GM21528 (cell line): ENCODE results near the gene SHROOM4.

ENCODE experiments used
- ATAC-seq: cut with Tn5 transposase; IDR thresholded peaks from one replicate; pipeline ENCODE4 v1.9.1; 2021; ENCODE audit warnings: mild to moderate bottlenecking, moderate library complexity; ENCODE audit not compliant: unreplicated experiment, low FRiP score

SHROOM4 gene

DNA sequence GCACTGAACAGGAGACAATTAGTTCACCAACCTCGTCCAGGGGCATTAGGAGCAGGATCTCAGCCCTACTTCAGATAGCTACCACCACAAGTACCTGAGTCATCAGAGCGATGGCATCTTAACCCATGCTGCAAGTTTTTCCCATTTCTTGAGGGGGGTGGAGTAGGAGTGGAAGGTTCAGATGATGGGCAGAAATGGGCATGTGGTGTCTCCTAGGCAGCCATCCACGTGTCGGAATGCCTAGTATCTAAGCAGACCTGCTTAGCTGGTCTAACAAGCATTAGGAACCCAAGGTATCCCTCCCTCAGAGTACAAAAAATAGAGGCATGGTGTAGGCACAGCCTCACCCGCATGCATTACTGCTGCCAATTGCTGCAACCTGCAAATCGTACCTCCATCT lies 184.2 kb downstream of the SHROOM4 start:
- no peak for ATAC-seq

DNA sequence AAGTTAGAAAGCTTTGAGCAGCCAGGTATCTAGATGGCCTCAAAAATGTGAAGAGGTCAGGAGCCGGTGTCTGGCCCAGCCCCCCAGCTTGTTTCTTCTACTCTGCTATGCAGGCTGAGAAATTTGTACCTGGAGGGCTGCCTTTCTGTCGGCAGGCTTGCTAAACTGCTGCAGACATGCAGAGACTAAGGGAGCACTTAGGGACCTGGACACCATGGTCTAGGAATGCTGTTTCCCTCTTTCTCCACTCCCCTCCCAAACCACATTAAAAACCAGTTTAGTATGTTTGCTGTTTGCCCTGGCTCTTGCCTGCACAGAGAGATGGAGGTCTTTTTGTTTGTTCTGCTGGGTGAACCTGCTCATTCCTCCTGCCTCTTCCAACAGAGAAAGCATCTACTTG lies 186.3 kb downstream of the SHROOM4 start:
- no peak for ATAC-seq

DNA sequence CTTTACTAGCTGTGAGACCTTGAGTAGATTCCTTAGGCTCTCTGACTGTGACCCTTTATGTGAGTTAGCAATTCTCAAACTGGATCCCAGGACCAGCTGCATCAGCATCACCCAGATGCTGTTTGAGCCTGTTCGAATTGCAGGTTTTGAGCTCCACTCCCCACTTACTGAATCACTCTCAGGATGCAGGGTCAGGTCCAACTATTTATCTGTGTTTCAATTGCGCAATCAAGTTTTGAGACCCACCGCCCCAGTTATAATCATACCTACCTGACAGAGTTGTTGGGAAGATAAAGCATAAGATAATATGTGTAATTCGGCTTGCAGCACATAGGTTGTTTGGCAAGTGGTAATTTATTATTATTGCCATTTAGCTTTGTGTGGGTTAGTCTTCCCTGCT lies 187.6 kb downstream of the SHROOM4 start:
- ATAC-seq: no peak

DNA sequence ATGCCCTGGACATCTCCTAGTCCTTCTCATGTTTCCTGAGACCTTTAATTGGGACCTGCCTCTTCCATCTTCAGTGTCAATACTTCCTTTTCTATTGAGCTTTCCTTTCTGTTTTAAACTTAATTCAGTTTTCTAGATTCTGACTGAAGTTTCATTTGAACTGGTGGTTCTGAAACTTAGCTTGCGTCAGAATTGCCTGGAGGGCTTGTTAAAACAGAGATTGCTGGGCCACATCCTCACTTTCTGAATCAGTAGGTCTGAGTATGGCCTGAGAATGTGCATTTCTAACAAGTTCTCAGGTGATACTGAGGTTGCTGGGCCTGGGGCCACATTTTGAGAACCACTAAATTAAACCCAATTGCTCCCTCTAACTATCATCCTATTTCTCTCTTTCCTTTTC lies 191.2 kb downstream of the SHROOM4 start:
- no peak for ATAC-seq

DNA sequence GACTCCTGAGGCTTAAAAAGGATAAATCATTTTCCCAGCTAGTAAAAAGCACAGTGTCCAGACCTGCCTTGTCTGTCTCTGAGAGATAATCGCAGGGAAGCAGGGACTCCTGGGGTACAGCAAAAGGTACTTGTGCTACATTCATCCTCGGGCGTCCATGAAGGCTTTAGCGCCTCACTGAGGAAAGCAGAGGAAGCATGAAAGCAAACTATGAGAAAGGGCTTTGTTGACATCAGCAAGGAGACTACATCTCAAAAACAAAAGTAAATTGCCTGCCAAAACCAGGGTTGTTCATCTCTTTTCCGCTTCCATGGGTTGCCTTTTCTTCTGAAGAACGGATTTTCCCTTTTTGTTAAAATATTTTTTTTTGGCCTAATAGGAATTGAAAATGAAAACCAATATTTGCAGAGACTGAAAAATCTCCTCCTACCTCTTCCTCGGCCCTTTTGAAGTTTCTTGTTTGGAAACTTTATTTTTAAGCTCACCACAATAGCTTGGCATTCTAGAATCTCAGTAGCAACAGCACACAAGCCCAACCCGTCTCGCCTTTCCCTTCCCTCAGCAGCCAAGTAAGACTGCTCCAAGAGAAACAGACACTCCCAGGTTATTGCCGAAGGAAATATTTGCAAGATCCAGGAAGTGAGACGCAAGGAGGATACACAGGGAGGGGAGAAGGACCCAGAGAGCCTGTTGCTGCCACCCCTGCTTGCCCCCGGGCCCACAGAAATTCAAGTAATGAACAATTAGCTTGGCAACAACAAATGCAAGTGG lies 195.0 kb downstream of the SHROOM4 start:
- ATAC-seq: no peak

DNA sequence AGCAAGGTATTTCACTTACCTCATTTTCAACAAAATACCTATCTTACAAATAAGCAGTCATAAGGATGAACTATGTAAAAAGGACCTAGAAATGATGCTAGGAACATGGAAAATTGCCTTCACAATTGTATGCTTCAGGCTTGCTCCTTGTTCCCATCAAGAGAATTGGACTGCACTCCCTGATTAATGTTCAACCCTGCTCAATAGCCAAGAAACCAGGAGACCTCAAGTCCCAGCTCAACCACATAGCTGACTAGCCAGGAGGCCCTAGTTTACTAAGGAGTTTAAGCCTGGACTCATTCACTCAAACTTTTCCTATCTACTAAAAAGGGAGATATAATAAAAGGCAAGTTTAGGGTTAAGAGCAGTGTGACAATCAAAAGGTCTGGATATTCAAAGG lies 196.8 kb downstream of the SHROOM4 start:
- ATAC-seq: no peak

DNA sequence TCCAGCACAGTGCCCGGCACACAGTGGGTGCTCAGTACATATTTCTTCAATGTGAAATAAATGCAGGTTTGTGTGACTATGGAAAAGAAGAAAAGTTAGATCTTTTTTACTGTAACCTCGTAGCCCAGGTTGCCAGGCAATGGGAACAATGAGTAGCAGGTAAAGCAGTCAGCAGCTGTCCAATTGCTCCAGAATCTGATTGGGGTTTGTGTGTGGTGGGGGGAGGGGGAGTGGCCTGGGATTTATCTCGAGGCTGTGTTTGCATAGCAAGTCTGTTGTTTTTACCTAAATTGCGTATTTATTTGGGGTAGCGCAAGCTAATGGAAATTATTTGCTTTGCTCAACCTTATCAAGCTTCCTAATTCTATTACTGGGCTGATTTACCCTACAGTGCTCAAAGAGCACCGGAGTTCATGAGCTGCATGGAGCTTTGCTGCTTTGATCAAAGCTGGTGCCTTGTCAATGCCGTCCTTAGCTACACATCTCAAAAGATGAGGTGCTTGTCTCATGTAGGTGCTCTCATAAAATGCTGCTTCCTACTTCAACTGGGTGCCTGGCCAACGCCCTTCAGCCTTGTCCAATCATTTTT lies 198.3 kb downstream of the SHROOM4 start:
- no peak for ATAC-seq

DNA sequence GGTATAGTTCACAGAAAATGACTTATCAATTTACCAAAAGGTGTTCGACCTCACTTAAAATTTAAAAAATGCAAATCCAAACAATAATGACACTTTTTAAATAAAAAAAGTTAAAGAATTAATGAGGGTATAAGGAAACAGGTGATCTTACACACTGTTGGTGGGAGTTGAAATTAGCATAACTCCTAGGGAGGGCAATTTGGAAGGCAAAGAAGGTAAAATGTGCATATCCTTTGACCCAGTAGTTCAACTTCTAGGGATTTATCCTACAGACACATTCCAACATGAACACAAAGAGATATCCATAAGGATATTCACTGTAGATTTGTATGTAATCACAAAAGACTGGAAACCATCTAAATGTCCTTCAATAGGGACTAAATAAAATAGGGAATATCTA lies 199.5 kb downstream of the SHROOM4 start:
- ATAC-seq: no peak

DNA sequence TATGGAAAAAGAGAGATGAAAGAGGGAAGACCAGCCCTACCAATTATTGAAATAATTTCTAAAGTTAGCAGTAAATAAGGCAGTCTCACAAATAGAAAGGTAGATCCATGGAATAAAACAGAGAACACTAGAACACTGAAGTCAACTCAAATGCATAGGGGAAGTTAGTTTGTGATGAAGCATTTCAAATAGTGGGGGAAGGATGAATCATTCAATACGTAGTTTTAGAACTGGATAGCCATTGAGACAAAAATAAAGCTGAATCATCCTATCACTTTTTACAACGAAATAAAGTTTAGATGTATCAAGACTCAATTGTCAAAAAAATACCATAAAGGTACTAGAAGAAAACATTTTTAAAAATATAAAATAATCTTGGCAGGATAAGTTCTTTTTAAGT lies 200.1 kb downstream of the SHROOM4 start:
- no peak for ATAC-seq

DNA sequence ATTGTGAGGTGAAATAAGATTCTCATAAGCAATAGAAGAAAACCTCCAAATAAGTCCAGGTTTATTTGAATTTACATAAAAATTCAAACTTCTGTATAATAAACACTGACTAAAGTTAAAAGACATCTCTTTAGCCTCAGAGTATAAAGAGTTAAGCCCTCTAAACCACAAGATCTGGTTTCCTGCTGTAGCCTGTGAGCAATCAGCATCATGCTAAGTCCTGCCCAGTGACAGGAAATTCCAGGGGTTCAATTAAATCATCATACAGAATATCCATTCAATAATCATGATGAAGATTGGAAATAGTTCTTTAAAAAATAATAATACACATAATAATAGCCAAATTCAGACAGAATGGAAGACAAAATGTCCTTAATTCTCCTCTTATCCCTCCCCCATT lies 204.2 kb downstream of the SHROOM4 start:
- ATAC-seq: no peak

DNA sequence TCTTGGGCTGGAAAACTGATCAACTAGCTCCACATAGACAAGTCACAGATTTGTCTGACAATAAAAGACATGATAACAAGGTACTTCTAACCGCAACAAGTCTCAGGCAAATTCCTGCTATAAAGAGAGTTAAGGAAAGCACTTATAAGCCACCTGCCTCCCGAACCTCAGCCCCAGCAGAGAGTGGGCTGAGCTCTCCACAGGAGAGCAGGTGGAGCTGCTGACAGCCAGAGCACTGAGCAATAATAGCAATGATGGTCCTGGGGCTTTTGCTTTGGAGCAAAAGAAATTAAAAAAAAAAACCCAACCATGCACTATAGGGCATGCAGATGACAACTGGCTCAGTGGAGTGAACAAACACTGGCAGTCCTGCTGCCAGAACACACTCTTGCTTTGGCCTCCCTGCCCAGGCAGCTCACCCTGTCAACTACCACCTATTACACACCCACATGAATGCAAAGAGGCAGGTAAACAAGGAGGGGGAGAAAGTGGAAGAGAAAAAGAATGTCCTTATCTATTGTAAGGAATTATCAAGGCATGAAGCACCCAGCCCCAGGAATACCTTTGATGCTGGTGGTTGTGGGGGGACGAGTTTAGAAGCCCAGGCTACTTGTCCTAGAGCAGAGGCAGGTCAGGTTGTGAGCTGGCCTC lies 207.6 kb downstream of the SHROOM4 start:
- no peak for ATAC-seq

DNA sequence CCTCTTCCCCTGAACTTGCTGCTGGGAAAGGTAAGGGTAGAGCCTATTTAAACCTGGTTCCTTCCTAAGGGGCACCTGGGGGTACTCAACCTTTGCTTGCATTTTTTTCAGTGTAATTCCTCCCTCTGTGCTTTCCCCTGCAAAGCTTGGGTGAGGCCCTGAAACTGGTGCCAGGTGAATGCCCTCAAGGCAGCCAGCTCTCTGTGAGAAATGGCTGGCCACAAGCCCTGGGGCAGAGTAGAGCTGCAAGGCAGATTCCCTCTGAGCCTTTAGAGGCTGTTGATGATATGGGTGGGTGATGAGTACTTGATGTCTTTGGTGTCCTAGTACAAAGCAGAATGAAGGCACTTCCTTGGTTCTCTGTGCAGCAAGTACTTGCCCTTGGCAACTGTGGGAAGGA lies 217.9 kb downstream of the SHROOM4 start:
- no peak for ATAC-seq

DNA sequence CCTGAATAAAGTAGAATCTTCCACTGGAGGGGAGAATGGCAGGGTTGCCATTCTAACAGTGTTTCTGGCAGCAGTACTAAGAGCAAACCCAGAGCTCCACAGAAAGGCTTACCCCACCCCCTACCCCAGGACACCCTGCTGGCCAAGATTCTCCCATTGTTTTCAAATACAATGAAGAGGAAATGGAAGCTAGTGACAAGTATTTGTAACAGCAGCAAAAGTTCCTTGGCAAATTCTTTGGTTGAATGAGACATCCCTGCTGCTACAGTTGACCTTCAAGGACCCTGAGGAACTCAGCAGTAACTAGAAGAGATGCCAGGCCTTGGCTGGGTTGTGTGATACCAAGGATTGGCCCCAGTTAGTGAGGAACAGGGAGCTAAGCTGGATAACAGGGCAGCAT lies 219.2 kb downstream of the SHROOM4 start:
- ATAC-seq: no peak

DNA sequence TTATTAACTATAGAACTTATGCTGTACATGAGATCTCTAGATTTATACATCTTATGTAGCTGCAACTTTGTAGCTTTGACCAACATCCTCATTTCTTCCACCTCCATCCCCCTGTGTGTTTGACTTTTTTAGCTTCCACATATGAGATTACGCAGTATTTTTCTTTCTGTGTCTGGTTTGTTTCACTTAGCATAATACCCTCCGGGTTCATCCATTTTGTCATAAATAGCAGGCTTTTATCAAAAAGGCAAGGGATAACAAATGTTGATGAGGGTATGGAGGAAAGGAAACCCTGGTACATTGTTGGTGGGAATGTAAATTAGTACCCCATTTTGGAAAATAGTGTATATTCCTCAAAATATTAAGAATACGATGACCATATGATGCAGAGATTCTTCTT lies 227.0 kb downstream of the SHROOM4 start:
- ATAC-seq: no peak

DNA sequence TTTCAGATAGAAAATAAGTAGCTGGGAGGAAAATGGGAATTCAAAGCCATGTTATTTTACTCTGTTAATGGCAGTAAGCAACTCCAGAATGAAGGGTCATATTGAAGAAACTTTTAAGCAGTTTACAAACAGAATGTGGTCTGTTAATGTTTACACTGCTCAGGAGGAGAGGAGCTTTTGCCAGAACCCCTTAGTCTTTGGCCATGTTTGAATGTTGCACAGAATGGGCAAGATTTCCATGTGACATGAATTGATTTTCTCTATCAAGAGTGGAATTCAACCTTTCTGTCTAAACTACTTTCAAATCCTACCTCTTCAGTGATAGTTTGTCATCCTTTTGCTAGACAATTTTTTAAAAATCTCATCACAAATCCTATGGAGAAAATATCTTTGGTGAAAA lies 227.6 kb downstream of the SHROOM4 start:
- ATAC-seq: no peak

DNA sequence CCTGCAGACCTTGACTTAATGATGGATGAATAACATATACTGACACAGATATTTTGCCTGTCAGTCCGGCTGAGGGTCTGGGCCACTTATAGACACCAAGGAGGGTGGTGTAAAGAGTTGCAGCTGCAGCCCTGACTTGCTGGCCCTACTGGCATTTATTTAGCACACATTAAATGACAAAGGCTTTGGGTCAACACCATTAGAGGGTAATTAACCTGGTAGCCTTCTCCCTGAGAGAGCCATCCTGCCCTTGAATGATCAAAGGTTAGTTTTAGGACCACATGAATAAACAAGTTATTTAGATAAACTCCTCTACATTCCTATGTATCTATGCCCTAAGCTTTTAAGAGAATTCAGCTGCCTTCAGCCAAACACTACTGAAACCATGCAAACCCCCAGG lies 232.6 kb downstream of the SHROOM4 start:
- no peak for ATAC-seq

DNA sequence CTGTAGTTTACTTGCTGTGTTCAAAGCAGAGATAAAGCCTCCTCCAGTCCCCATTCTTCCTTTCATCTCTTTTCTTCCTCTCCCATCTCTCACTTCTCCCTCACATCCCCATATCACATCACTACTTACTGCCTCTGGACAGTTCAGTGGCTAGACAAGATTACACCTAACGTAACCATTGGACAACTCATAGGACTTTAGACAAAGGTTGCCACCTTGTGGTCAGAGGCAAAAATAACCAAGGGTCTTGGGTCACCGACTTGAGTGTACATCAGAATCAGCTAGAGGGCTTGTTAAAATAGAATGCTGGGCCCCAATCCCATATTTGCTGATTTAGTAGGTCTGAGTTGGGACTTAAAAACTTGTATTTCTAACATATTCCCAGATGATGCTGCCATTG lies 234.0 kb downstream of the SHROOM4 start:
- ATAC-seq: no peak

DNA sequence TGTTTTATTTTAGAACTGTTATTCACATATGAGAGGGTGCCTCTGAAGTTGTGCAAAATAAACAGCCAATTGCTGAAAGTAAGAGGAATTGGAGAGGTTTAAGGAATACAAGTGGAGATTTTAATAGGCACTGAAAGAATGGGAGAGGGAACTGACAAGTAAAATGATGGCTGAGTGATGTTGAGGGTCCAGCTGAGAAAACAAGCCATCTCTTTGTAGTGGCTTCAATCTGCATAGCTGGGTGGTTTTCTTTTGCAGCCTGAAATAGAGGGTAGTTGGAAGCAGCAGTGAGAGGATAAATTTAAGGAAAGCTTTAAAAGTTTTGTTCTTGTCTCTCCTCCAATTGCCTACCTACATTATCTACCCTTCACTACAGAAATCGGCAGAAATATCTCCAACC lies 236.7 kb downstream of the SHROOM4 start:
- ATAC-seq: no peak

DNA sequence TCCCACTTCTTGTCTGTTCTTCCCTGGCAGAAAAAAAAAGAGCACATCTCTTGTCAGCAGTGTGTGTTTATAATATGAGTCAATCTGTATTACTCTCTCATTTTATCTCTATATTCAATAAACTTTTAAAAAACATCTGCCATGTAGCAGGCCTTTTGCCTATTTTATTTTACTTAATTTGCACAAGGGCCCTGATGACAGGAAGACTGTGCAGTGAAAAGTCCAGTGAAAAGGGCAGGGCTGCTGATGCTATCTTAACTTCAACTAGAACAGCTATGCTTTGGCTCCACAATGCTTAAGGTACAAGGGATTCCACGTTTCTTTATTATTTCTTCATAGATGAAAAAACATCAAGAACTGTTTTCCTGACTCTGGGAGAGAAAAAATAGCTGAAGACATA lies 246.4 kb downstream of the SHROOM4 start:
- no peak for ATAC-seq

DNA sequence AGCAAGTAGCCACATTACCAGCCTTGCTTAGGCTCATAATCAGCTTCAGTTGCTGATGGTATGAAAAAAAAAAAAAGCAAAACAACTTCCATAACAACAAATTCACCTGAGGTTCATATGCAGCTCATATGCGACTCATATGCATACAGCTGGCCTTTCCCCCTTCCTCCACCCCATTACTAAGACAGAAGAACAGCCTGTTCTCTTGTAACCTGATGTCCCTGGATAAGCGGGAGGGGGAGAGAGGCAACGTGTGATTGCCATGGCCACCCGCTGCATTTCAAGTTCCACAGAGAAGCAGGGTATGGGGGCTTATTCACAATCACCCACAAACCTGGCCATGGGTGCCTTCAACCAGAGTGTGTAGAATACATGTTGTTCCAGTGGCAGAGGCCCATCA lies 248.3 kb downstream of the SHROOM4 start:
- no peak for ATAC-seq
